HG03135 (cell line): ENCODE measurements around the gene KIAA0319L.
"Not testable (repeated sequence)": the region's sequence is repeated elsewhere in the genome, so short reads cannot be mapped to it uniquely, and the experiment has no call there.

Experiments used
- ATAC-seq: cut with Tn5 transposase; IDR thresholded peaks from one replicate; pipeline ENCODE4 v1.9.1; 2021; ENCODE audit warnings: mild to moderate bottlenecking, moderate library complexity; ENCODE audit not compliant: unreplicated experiment

Gene KIAA0319L

GRCh38 chr1:35557118-35557610 lies at the start of gene KIAA0319L:
TSS of gene KIAA0319L (minus strand) at chr1:35557403. CDS start at chr1:35554491, 2,912 bp downstream.
- ATAC-seq = peak; percentile 69

DNA sequence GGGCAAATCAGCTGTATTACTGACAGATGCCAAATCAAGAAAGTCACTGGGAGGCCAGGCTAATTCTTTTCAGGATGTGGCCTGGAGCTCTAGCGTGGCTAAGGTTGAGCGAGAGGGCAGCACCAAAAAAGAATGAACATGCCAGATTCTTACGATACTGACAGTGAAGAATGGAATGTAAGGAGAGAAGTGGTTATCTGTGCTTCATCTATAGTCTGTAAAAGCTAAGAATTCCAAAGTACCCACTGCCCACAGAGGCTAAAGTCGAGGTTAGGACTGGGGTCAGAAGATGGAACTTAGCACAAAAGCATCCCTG lies 48.6 kb upstream of the KIAA0319L start:
- no peak for ATAC-seq

DNA sequence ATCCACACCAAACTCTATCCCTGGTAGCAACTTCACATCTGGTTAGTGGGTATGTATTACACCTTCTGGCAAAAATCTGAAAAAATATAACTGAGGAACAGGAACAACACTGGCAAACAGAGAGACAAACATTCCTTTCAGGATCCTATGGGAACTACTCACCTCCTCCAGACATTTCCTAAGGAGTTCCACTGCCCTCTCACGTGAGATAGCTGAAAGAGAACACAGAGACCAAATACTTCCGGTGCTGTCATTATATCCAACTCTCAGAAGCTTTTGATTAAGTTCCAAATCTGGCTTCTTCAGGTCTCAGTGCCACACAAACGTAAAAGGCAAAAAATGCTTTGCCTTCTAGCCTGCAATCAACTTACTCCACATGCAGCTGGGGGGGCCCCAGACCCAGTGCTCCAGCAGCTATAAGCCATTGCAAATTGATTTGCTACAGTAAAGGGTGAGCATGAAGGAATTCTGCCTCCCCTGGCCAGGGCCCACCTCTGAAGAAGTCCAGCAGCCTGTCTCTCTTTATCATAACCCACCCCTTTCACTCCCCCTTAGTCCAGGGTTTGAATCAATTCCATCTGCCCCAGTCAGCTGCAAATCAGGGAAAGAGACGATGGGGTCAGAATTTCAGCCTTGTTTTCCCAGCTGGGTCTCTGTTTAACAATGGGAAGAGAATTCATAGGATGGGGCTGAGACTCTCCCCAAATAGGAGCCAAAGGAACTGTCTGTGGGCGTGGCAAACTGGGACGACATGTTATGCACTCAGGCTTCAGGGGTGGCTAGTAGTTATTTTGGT lies 48.1 kb upstream of the KIAA0319L start:
- no peak for ATAC-seq

DNA sequence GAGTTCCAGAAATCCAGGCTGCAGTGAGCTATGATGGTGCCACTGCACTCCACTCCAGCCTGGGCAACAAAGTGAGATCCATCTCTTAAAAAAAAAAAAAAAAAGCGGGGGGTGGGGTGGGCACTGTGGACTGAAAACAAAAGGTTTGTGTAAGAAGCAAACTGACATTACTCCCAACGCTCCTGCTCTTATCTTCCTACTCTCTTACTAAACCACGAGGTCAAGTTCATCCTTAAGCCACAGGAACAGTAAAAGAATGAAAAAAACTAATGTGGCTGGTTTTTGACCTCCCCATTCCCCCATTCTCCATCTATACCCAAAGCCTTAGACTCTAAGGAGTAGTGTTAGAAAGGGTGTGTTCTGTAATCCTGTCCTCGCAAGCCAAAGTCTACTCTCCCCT lies 46.7 kb upstream of the KIAA0319L start:
- no peak for ATAC-seq

- no peak for ATAC-seq
Observed at GRCh38 chr1:35603468-35603867, 46.3 kb upstream of the KIAA0319L start.

GRCh38 chr1:35600593-35600992 lies 43.4 kb upstream of the KIAA0319L start:
- no peak for ATAC-seq

- no peak for ATAC-seq
Observed at GRCh38 chr1:35599411-35599810, 42.2 kb upstream of the KIAA0319L start.

DNA sequence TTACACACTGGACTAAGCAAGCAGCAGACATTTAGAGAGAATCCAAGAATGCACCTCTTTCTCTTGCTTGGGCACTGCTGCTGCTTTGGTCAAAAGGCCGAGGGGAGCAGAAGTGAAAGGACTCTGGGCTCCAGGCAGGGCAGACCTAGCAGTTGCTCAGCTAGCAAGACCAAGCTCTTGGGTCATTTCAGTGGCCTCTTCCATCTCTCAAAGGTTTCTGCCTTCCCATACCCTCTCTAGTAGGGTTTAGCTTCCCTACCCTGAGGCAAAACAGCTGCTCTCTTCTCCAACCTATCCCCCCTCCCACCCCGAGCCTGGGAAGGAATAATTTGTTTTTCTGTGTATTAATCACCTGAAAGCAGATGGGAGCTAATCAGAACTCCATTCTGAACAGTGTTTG lies 41.7 kb upstream of the KIAA0319L start:
- no peak for ATAC-seq

GRCh38 chr1:35597870-35598269 lies 40.7 kb upstream of the KIAA0319L start:
- no peak for ATAC-seq

DNA sequence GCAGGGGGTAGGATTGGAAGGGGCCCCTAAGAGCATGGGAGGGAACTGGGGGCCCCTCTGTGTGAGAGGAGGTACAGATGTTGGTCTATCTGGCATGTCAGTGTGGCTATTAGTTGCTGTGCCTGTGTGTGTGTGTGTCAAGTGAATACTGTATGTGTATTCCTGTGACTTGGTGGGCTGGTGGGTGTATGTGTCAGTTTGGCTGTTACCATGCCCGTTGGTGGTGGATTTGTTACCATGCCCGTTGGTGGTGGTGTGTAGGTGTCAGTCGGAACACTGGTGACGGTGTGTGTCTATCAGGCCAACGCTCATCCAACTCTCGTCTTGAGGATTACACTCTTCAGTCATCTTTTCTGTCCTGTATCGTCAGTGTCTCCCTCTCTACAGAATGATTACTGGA lies 38.5 kb upstream of the KIAA0319L start:
- no peak for ATAC-seq

GRCh38 chr1:35594005-35594760 lies 37.0 kb upstream of the KIAA0319L start:
- ATAC-seq = no peak

DNA sequence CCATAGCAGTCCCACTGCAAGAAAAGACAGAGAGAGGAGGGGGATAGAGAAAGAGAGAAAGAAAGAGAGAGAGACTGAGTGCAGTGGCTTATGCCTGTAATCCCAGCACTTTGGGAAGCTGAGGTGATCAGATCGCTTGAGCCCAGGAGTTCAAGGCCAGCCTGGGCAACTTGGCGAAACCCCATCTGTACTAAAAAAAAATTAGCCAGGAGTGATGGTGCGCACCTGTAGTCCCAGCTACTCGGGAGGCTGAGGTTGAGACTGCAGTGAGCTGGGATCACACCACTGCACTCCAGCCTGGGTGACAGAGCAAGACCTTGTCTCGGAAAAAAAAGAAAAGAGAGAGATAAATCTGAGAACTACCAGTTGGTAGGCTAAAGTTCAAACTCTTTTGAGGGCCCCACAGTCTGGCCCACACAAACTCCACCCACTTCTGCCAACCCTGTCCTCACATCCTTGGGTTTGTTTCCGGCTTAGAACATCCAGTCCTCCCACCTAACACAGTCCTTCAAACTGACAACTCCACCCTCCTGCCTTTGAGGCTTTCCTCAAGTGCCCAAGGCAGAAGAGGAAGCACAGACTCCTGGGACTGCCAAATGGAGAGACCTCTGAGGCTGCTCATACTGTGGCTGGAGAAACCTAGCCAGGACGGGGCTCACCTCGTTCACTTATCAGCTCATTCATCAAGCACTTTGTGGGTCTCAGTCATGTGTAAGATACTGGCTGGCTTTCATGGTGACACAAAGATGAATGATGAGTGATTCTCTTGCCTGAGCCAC lies 36.0 kb upstream of the KIAA0319L start:
- no peak for ATAC-seq

- no peak for ATAC-seq
Observed at GRCh38 chr1:35591211-35591610, 34.0 kb upstream of the KIAA0319L start.

- no peak for ATAC-seq
Observed at GRCh38 chr1:35590476-35591040, 33.4 kb upstream of the KIAA0319L start.

DNA sequence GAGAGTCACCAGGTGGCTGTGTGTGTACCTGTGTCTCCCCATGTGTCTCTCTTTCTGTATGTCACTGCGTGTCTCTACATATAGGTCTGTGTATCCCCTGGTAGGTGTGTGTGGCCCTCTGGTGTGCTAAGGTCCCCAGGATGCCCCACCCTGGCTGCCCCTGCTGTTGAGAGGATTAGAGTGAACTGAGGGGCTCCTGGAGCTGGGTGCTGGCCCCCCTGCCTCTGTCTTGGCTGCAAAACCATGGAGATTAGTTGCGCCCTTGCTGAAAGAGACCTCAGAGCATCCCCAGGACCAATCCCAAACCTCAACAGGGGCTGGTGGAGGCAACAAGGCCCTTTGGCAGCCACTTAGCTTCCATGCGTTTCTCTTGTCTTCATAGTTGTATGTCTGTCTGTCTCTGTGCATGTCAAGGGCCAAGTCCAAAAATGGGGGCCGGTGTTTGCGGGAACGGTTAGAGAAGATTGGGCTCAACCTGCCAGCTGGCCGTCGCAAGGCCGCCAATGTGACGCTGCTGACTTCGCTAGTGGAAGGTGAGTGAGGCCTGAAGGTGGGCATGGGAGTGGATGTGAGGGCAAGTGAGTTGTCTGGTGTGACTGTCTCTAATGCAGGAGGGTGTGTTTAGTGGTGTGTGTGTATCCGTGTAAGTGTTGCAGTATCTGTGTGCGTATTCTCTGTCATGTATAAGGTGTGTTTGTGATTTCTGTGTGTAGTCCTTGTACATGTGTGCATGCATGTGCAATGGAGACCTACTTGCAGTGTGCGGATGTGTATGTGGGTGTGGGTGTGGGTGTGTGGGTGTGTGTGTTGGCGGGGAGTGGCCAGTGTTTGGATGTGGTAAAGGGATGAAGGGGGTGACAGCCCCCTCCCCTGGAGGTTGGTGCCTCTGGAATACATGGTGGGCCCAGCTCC lies 32.6 kb upstream of the KIAA0319L start:
- ATAC-seq = no peak

- ATAC-seq = no peak
Observed at GRCh38 chr1:35588197-35588910, 31.2 kb upstream of the KIAA0319L start.

- ATAC-seq = no peak
Observed at GRCh38 chr1:35587736-35588135, 30.5 kb upstream of the KIAA0319L start.

- no peak for ATAC-seq
Observed at GRCh38 chr1:35586808-35587207, 29.6 kb upstream of the KIAA0319L start.

- not testable (repeated sequence) for ATAC-seq
Observed at GRCh38 chr1:35585805-35586204, 28.6 kb upstream of the KIAA0319L start.
